HTR-8/SVneo (cell line): ENCODE results near the gene KCNG2.
"Not testable (repeated sequence)": the region's sequence is repeated elsewhere in the genome, so short reads cannot be mapped to it uniquely, and the experiment has no call there.

ENCODE experiments used
- DNase-seq: peaks from one replicate; pipeline ENCODE4 v3.0.0; 2011; ENCODE audit warnings: low spot score, mixed read lengths; ENCODE audit not compliant: insufficient read length
- FAIRE-seq: peaks from 2 replicates; lab custom pipeline; 2011; peaks lifted over from hg19 to GRCh38; lab: Jason Lieb, UNC

The KCNG2 gene

DNA sequence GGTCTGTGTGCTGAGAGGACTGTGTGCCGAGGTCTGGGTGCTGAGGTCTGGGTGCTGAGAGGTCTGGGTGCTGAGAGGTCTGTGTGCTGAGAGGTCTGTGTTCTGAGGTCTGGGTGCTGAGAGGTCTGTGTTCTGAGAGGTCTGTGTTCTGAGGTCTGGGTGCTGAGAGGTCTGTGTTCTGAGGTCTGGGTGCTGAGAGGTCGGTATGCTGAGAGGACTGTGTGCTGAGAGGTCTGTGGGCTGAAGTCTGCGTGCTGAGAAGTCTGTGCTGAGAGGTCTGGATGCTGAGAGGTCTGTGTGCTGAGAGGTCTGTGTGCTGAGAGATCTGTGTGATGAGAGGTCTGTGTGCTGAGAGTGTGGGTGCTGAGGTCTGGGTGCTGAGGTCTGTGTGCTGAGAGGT lies 68.2 kb downstream of the KCNG2 start:
- not testable (repeated sequence) for DNase-seq, FAIRE-seq

DNA sequence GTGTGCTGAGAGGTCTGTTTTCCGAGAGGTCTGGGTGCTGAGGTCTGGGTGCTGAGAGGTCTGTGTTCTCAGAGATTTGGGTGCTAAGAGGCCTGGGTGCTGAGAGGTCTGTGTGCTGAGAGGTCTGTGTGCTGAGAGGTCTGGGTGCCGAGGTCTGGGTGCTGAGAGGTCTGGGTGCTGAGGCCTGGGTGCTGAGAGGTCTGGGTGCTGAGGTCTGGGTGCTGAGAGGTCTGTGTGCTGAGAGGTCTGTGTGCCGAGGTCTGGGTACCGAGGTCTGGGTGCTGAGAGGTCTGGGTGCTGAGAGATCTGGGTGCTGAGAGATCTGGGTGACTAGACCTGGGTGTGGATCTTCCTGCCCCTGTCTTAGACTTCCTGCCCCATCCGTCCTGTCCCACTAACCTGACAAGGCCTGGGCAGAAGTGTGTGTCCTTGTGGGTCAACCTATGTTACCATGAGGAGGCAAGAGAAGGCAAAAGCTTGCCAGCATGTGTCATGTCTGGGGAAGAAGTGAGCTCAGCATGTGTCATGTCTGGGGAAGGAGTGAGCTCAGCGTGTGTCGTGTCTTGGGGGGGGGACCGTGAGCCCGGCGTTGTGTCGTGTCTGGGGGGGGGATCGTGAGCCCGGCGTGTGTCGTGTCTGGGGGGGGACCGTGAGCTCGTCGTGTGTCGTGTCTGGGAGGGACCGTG lies 69.3 kb downstream of the KCNG2 start:
- FAIRE-seq (no peak), DNase-seq (no peak)

DNA sequence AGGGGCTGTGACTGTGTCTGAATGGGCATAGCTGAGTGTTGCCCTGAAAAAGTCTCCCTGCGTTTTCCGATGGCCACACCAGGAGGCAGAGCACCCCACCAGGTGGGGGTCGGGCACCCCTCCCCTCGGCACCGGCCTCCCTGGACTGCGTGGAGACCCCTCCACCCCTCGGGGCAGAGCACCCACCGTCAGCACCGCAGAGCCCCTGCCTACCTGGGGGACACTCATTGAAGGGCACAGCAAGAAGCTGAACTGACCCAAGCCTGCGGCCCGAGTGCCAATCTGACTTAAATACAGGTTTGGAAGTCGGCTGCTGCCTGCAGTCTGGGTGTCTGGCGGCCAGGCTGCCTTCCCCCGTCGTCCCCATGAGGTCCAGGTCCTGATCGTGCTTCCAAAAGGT lies 69.9 kb downstream of the KCNG2 start:
- no peak for DNase-seq
- FAIRE-seq: no peak

DNA sequence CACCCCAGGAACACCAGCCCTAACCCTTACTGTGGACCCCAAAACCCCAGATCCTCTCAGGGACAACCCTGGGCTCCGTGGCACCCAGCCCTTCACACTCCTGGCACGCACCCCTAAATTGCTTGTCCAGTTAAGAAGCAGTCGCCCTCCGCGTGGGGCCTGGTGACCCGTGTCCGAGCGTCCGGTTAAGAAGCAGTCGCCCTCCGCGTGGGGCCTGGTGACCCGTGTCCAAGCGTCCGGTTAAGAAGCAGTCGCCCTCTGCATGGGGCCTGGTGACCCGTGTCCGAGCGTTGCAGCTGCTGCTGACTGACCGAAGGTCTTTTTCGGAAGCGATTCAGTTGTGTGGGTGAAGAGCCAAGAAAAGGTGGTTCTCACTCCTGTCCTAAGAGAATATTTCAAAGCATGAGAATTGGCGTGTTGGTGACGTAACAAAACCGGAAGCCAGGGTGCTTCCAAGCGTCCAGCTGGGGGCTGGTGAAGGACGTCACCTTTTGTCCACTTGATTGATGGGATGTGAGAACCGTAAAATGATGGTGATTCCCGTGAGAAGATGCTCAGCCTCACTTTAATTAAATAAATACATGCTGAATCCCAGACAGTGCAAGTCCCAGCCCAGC lies 70.5 kb downstream of the KCNG2 start:
- FAIRE-seq (no peak), DNase-seq (no peak)

DNA sequence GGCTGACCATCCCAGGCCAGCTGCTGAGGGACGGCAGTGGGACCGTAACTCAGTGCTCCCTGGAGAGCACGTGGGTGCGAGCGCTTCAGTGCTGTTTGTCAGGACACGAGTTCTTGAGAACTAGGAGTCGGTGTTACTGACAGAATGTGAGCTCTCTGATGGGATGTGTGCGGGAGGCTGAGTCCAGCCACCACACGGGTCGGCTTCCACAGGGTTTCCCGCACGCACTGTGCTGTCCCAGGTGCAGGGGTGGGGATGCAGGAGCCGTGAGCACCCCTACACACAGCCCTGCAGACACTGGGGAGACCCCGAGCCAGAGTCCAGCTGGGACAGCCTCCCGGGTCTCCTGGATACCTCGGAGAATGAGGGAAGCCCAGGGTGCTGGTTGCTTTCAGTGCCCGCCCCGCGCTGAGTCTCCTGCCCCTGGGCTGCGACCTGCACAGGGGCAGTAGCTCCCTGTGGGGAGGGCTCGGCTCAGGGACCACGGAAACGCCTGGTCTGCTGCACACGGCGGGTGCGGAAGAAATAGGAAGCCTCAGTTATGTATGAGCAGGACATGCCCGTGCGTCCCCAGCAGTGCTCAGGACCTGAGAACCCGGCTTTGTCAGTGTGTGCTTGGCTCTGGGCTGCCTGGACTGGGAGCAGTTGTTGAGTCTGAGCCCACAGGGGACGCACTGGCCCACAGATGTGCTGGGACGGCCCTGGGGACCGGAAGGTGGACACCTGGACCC lies 71.2 kb downstream of the KCNG2 start:
- FAIRE-seq (no peak), DNase-seq (no peak)

DNA sequence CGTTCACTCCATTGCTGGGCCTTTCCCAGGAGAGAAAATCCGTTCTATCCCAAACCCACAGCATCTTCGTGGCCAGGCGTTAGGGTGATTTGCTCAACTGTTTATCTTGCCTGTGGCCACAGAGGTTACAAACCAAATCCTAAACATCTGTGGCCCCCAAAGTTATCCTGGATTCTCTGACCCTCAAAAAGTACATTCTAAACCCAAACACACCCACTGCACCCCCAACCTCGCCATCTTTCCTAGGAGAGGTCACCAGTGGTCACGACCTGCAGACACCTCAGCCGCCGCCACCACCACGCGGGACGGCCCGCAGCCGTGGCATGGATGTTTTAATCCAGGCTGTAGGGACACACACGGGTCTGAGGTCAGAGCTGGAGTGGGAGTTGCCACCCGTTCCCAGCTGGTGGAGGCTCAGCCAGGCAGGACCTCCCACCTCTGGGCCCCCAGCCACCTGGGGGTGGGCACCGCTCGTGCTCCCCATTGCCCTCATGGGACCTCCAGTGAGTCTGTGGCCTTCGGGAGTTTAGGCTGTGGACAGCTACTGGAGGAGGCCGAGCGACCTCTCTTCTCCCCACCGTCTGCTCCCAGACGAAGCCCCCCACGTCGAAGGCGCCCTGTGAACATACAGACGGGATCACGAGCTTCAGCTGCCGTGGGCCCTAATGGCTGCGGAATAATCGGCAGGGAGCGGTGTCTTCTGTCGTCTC lies 72.0 kb downstream of the KCNG2 start:
- no peak for FAIRE-seq
- no peak for DNase-seq

DNA sequence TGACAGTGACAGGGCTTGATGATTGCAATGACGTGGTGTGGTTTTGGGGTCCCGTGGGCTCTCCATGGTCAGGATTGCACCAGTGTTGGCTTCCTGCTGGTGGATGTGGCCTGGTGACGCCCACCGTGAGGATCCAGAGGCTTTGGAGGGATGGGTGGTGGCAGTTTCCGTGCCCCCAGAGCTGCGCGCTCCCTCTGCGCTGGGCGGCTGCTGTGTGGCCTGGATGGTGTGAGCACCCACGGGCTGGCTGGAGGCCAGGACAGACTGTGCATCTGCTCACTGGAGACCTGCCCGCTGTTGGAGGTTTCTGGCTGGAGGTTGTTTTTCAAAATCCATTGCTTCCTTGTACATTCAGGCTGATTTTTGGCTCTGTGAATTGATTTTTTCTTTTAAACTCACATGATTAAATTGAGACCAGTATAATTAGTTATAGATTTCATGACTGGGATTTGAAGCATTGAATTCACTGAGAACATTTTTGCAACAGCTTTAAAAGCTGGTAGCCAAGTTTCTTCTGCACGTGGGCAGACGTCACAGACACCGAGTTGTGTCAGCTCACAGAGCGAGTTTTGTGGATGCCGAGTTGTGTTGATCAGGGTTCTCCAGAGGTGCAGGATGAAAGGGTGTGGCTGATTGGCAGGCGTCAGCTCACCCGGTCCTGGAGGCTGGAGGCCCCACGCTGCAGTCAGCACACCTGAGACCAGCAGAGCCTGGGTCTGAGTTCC lies 72.7 kb downstream of the KCNG2 start:
- DNase-seq: no peak
- FAIRE-seq: no peak

DNA sequence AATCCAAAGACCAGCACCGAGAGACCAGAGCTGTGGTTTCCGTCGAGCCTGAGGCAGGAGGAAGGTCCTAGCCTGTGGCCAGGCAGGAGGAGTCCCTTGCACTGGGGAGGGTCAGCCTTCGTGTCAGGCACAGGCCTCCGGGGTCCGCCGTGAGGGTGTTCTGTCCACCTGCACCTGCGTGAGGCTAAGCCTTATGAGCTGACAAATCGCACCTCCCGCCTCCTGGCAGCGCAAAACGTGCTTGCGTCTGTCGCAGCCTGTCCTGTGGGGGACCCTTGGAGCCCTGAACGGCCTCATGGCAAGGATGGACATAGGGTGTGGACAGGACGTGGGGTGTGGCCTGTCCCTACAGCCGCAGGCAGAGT lies 73.3 kb downstream of the KCNG2 start:
- FAIRE-seq: no peak
- no peak for DNase-seq

DNA sequence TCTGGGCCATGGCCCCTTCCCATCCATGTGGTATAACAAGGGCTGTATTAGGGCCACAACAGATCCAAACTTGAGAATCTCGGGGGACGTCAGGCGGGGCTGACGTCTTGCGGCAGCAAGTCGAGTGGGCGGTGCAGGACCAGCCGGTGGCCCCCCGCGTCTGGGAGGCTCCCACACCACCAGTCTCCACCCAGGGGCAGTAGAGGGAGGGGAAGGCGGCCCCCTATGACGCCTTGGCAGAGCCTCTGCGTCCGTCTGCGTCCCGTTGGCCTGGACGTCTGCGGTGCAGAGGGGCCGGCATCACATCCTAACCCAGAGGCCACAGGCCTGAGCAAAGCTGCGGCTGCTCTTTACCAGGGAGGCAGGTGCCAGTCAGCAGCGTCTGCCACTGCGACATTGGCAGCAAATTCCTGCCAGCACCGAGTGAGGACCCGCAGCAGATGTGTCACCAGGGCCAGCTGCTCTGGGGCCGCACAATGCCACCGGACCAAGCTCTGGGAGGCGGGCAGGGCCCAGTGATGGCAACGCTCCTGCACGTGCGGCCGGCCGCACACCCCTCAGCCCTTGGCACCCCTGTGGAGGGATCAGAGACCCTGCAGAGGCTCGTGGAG lies 73.8 kb downstream of the KCNG2 start:
- DNase-seq (no peak), FAIRE-seq (no peak)

DNA sequence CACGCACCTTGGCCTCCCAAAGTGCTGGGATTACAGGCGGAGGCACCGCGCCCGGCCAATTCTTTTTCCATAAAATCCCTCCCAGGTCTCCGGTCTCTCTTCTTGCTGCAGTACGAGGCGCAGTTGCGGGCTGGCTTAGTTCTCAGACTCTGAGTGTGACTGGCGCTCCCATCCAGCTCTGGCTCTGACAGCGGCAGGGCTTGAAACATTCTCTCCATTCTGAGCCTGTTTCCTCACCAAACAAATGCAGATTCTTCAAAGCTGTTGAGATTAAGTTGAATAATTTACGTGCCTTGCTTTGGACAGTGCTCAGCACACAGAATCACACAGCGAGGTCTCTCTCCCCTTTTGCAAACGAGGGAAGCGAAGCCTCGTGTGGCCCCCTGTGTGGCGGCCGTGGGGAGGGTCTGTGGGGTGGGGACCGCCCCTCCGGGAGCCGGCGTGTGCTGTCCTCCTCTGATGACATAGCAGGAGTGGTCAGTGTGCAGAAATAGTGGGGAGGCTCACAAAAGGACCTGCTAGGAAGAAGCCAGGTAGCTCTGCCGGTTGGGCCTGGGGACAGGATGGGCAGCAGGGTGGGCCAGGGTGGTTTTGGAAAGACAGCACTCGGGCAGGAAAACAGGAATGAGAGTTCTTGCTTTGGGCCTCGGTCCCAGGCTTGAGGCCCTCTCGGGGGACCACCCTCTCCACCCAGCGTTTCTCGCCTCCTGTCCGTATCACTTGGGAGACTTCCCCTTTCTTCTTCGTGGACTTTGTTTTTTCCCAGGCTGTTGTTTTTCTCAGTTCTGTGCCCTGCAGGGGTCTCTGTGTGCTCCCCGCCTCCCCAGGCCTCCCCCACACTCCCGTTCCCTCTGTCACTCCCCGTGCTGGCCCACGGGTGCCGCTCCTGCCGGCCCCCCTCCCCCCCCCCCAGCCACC lies 75.0 kb downstream of the KCNG2 start:
- DNase-seq: no peak
- no peak for FAIRE-seq

DNA sequence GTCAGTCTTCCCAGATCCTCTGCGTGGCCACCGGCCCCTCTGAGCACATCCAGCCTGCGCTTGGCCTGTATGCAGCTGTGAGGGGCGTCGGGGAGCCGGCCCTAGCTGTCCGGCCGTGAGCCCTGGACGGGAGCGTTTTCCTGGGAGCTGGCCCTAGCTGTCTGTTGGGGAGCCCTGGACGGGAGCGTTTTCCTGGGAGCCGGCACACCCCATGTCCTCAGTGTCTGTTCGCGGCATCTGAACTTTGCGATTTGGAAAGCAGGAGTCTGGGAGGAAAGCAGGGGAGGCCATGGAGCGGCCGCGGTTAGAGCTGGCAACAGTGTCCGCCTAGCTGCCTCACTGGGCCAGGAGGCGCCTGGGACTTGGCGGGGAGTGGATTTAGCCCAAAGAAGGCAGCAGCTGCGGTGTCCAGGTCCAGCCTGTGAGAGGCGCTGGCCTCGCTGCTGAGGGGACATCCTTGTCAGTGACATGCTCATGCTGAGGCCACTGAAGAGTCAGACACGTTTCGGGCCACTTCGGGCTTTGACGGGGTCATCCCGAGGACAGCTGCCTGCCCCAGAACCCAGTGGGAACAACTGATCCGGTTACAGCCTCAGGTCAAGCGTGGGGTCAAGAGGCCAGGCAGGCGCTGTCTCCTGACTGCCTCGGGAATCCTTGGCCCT lies 75.8 kb downstream of the KCNG2 start:
- no peak for DNase-seq
- FAIRE-seq: no peak

DNA sequence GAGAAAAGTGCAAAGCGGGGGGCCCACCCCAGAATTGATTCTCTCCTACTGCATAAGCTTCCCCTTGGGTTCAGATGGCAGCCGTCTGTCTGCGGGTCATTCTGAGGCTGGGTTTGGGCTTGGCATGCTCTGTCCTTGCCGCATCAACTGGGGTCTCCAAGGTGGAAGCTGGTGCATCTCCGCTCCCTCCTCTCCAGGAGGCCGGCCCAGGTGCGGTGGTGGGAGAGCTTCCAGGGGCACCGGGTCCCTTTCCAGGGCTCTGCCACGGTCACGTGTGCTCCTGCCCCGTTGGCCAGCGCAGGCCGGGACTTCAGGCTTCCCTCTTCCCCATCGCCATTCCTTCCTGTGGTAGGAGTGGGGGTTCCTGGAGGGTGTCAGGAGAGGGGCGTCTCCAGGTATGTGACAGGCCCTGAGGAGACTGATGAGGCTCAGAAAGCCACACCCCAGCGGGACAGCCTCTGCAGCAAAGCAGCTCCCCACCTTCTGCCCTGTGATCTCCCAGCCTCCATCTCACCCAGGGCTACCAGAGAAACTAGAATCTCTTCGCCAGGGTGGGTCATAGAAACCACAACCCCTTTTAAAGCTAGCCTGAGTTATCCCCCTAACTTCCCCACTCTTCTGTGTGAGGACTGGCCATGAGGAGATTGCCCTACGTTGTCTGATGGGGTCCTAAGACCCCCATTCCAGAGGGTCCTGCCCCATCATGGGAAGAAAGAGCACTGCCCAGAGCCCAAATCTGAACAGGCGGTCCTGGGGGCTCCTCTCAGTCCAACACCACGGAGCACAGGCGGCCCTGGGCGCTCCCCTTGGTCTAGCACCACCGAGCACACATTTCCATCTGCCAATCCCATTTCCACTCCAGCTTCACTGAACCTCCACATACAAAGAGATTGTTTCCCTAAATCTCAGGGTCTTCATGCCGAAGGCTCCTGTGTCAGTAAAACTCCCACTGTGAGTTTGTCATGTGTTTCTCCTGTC lies 77.1 kb downstream of the KCNG2 start:
- DNase-seq: no peak
- FAIRE-seq: no peak

DNA sequence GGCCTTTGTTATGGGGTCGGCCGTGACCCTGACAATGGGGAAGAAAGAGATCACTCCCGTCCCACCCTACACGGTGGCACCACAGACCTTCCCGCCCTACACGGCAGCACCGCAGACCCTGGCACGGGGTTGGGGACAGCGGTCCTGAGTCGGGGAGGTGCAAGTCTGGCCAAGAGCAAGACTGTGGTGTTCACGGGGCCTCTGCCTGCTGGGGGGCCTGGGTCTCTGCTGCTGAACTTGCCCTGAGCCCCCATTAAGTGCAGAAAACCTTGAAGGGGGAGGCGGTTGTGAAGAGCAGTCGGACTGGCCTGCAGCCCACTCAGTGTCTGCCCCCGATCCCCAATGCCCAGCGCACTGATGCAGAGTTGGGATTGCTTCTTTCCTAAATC lies 77.8 kb downstream of the KCNG2 start:
- no peak for FAIRE-seq
- DNase-seq: no peak

DNA sequence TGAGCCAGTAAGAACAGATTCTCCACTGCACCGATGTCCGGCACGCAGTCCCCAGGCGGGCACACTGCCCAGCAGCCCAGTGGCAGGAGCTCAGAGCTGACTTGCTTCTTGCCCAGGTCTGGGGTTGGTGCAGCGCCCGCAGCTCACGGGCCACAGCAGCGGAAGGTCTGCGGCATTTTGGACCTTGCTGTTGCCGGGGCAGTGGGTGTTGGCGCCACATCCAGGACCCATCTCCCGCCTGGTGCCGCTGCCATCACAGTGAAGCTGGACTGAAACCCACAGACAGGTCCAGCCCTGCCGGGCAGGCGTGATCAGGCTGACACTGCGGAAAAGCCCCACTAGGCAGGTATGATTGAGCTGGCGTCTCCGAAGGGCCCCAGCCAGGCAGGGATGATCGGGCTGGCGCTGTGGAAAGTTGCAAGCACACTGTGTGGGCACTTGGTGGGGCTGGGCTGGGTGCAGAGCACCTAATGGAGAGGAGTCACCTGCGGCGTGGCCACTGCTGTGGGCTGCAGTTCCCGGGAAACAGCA lies 78.3 kb downstream of the KCNG2 start:
- DNase-seq: no peak
- no peak for FAIRE-seq

DNA sequence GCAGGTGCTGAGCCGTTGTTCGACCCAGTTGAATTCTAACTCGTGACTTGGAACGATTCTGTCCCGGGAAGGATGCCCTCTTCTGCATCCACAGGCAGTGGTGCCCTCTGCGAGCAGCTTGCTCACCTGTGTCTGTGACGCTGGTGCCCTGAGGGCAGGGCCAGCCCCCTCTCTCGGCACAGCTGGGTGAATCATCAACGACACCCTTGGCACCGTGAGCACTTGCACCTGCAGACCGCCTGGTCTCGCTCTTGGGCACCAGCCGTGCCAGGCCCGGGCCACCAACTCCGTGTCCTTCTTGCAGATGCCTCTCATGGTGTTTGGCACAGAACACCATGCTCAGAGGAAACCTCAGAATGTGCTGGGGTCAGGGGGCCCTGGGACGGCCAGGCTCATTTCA lies 78.8 kb downstream of the KCNG2 start:
- DNase-seq (no peak), FAIRE-seq (no peak)

DNA sequence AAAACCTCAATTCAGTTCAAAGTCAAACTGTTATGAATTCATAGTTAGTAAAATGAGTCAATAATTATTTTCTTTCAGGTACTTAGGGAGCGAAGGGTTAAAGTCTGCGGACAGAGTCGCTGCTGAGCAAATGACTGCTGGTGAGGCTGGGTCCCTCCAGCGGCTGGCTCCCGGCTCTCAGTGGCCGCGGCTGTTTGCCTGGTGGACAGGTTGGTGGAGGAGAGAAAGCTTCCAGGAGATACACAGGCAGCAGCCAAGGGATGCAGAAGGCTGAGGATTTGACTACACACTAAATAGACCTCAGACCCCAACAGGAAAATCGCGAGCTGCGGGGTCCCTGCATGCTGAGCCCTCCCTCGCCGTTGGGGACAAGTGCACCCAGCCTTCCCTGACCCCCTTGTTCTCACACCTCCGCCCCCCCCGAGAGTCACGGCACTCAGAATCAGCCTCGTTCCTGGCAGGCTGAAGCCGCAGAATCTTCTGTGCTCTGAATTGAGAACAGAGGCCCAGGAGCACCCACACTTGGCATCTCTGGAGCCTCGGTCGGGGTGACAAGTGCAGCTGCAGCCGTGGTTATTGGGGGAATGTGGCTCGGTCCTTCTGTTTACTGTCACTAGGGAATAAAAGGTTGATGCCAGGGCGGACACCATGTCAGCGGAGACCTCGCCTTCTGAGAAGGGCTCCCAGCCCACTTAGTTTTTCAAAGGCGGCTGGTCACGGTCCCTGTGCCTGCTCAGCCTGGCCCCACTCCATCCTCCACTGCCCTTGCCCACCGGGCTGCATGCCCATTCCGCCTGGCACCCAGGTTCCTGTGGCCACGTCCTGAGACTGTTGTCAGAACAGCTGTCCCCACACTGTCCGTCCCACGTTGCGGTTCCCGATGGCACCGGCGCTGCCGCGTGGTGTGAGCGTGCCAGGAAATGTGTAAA lies 79.7 kb downstream of the KCNG2 start:
- DNase-seq: no peak
- FAIRE-seq: no peak
